Kidney (tissue), 14 donors: ENCODE results near the gene CLCN7. TPM values are rescaled to one million over a fixed set of nuclear protein-coding genes. Genes with fewer than 3 reads are reported as not detected.

Experiments used
- DNase-seq, 5 donors: peaks; one replicate each; pipeline ENCODE4 v3.0.0-alpha.2; 2013 to 2020
- FAIRE-seq: peaks from 2 replicates; lab custom pipeline; 2012; peaks lifted over from hg19 to GRCh38; lab: Jason Lieb, UNC
- H3K27ac ChIP-seq, 2 donors: one replicate each; pipeline ENCODE4 v1.7.0; 2013; ENCODE audit warnings: low read depth in 2 of 2, low read length in 2 of 2, inconsistent platforms in 1 of 2
- H3K27me3 ChIP-seq: one replicate; pipeline ENCODE4 v1.7.1; 2013; ENCODE audit warnings: low read length, inconsistent platforms; ENCODE audit not compliant: control insufficient read depth, insufficient read depth
- H3K36me3 ChIP-seq, 3 donors: one replicate each; pipeline versions ENCODE4 v1.7.0 to v1.7.1; 2013; ENCODE audit warnings: low read length in 3 of 3, control low read depth in 1 of 3, inconsistent platforms in 1 of 3; ENCODE audit not compliant: insufficient read depth in 3 of 3, control insufficient read depth in 2 of 3
- H3K4me1 ChIP-seq, 3 donors: one replicate each; pipeline versions ENCODE4 v1.7.0 to v1.7.1; 2013; ENCODE audit warnings: low read length in 3 of 3, inconsistent platforms in 1 of 3, low read depth in 1 of 3; ENCODE audit not compliant: control insufficient read depth in 2 of 3, insufficient read depth in 2 of 3
- H3K4me3 ChIP-seq, 3 donors: one replicate each; pipeline versions ENCODE4 v1.7.0 to v1.8.1; 2013; ENCODE audit warnings: low read length in 3 of 3, control low read depth in 1 of 3, inconsistent platforms in 1 of 3
- H3K9ac ChIP-seq, 3 donors: one replicate each; pipeline versions ENCODE4 v1.7.0 to v1.7.1; 2013; ENCODE audit warnings: low read length in 3 of 3, control low read depth in 1 of 3, inconsistent platforms in 1 of 3
- H3K9me3 ChIP-seq, 3 donors: one replicate each; pipeline versions ENCODE4 v1.7.0 to v1.7.1; 2013; ENCODE audit warnings: low read length in 3 of 3, control low read depth in 1 of 3, inconsistent platforms in 1 of 3; ENCODE audit not compliant: control insufficient read depth in 2 of 3, insufficient read depth in 1 of 3
- CTCF ChIP-seq: IDR thresholded peaks from 3 replicates; pipeline ENCODE4 v1.5.1; 2012; ENCODE audit warnings: mild to moderate bottlenecking, moderate library complexity, borderline replicate concordance; ENCODE audit not compliant: insufficient read depth; ENCODE audit errors: extremely low read depth
- intact Hi-C: fragments of 100-400 bp; cut with DNase I; formaldehyde crosslinking; loops from one replicate; pipeline ENCODE4 v1.11.1; 2022
- polyA plus RNA-seq: library from polyadenylated mRNA; stranded (reverse); fragments of 350-450 nt; fragmentation: Illumina TruSeq; extraction: RNeasy Lipid Tissue Mini Kit (QIAGEN cat#74804); gene quantifications from one replicate; pipeline ENCODE4 v1.2.3, GENCODE V29; 2014; ENCODE audit warnings: low read depth, low replicate concordance; ENCODE audit not compliant: insufficient read depth
- total RNA-seq: library from RNA; stranded (reverse); fragmentation: NEBNext Ultra II Directional; extraction: Animal tissue kit (Norgen Biotek cat#: 25700); gene quantifications from one replicate; pipeline ENCODE4 v1.2.1, GENCODE V29; 2021
- donor health status: control.
- donor health status: control.
- donor health status: control.
- donor health status: control.
- donor health status: control.
- donor health status: DM: yes; HTN: yes; CAD: no.
- donor health status: Normal renal cell carcinoma (clear cell type).

Gene CLCN7
- total and polyA plus RNA-seq, 2 donors from 2014 or later, result 38.9 to 92.5 TPM

DNA sequence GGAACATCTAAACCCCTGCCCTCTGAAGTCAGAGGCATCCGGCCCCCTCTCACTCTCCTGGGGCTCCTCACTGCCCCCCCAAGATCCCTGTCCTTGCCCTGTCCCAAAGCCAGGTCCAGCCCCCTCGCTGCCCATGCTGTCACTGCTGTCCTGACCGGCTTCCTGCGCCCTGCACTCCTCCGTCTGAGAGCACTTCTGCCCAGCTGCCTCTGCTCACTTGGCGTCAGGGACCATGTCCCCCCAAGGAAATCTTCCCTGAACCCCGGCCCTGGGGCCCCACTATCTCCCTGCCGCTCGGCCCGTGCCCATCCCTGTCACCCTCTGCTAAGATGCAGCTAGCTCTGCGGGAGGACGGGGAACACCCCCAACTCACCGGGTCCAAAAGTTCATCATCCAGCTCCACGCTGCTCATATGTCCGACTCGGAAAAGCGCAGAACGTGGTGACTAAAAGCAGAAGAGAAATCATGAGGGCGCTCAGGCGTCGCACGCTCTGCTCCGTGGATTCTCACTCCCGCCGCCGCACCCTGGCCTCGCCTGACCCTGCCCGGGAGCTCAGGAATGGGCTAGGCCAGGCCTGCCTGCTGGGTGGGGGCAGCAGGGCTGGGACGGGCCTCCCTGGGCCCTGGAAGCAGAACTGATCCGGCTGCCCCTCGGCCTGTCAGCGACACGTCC lies 9.8 kb downstream of the CLCN7 start:
- no peak for FAIRE-seq
- no peaks in the 10 kb centered on the region for H3K9me3 ChIP-seq
- no peaks in the 10 kb centered on the region for H3K4me1 ChIP-seq
- H3K27me3 ChIP-seq, result no peaks in the 10 kb centered on the region
- no peak overlapping the region for H3K9ac ChIP-seq
- no peak for TF ChIP-seq CTCF
- peaks cover 0 to 6% (median 3%) of the 10 kb centered on the region in 3 donors for H3K36me3 ChIP-seq
- peak in 1 of 5 donors; percentile 16 for DNase-seq
- H3K4me3 ChIP-seq, result no peak overlapping the region
- intact Hi-C loops, result no loop called here
- H3K27ac ChIP-seq, result no peak overlapping the region

GRCh38 chr16:1464196-1464893 lies 10.5 kb downstream of the CLCN7 start:
- Histone ChIP-seq H3K9ac (no peak overlapping the region), H3K4me1 (no peaks in the 10 kb centered on the region), H3K36me3 (peaks cover 0 to 7% (median 3%) of the 10 kb centered on the region in 3 donors), H3K9me3 (no peaks in the 10 kb centered on the region), H3K27me3 (no peaks in the 10 kb centered on the region), H3K27ac (no peak overlapping the region), H3K4me3 (no peak overlapping the region)
- no peak for TF ChIP-seq CTCF
- intact Hi-C loops, result no loop called here
- FAIRE-seq (no peak), DNase-seq (no peak)

DNA sequence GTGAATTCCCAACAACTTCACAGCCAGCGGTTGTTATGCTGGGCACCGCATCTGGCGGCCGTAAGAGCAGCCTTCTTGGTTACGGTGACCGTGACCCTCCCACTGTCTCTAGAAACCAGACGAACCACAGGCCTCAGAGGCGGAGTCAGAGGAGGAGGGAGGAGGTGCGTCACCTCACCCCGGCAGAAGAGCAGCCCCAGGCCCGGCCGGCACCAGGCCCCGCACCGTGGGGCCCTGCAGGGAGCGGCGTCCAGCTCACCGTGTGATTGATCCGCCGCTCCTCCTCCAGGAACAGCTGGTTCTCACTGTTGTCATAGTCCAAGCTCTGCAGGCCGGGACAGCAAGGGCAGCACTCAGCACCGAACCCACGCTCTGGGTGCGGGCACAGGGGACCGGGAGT lies 13.7 kb downstream of the CLCN7 start:
- no peak for FAIRE-seq
- no peak for TF ChIP-seq CTCF
- Histone ChIP-seq H3K4me1 (no peaks in the 10 kb centered on the region), H3K9me3 (no peaks in the 10 kb centered on the region), H3K27me3 (no peaks in the 10 kb centered on the region), H3K4me3 (no peak overlapping the region), H3K36me3 (peaks cover 0 to 9% (median 8%) of the 10 kb centered on the region in 3 donors), H3K27ac (no peak overlapping the region), H3K9ac (no peak overlapping the region)
- no peak for DNase-seq
- intact Hi-C loops, result no loop called here
